Measurements from ENCODE around the gene WWP2.
"Not testable (repeated sequence)": the region's sequence is repeated elsewhere in the genome, so short reads cannot be mapped to it uniquely, and the experiment has no call there.

The WWP2 gene

DNA sequence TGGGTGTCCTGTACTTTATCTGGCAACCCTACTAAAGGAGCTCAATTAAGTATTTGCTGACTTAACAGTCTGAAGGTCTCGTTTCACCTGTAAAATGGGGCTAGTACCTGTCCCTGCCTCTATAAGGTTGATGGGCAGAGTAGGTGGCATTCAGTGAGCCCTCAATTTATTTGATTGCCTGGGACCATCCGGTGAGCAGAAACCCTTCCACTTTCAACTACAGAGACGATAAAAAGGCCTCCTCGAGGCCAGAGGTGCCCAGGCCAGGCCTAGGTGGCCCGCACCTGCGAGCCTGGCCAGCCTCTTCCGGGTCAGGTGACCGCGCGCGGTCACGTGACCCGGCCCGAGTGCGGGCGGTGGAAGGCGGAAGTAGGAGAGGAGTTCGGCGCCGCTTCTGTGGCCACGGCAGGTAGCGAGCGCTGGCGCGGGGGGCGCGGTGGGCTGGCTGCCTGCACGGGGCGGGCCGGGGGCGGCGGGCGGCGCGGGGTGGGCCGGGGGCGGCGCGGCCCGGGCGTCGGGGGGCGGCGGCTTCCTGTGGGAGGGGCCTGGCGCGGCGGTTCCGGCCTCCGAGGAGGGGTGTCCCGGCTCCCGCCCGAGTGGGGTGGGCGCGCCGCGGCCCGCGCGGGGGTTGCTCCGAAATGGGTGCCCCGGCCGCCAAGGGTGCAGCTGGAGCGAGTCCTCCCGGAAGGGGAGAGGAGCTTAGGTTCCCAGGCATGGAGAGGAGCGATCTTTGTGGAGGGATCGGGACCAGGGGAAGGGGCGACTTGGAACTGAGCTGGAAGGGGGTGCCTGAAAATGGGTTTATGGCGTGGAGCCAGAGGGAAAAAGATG is at the start of gene WWP2:
Gene WWP2, plus strand, starts transcription at position 350 of the 831 bp plus-strand sequence. CDS start 24,679 bp downstream, outside the sequence.
- DNase-seq (ENCODE audit: low read depth): peak; percentile 63

DNA sequence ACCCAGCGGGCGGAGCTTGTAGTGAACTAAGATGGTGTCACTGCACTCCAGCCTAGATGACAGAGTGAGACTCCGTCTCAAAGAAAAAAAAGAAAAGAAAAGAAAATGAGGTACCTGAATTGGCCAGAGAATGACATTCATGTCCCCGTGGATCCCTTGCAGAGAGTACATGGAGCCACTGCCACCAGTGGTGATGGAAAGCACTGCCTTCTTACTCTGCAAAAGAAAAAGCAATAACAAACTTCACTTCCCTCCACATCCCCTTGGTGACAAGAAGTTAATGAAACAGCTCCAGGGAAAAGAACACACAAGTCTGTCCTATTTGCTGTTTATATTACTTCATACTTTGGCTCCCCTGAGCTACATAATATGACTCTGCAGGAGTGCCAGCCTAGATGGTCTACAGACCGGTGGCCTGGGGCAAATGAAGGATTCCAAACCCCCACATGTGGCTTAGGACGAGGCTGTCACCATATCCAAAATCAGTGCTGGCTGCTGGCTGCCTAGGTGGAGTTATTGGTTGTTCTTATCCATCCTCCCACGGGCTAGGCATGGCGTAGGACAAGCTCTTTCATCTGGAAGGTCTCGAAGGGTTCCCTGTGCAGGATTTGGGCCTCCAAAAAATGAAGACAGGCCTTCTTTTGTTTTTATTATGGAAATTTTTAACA is 49.1 kb upstream of the WWP2 start:
- no peak for DNase-seq (ENCODE audit: low read depth)

DNA sequence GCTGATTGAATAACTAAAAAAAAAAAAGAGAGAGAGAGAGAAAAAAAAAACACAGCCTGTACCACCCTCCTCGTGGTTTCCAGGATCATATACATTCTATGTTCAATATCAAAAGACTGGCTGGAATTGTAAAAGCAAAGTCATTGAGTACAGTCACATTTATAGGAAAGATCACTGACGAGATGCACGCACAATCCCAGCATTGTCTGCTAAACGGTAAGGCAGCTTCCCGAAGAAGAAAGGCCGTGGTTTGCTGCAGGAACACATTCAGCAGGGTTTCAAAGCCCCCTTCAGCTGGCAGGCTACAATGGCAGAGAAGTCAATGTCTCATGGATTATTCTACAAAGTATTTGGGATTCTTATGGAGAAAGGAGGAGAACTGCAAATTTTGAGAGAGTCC is 45.1 kb upstream of the WWP2 start:
- no peak for DNase-seq (ENCODE audit: low read depth)

DNA sequence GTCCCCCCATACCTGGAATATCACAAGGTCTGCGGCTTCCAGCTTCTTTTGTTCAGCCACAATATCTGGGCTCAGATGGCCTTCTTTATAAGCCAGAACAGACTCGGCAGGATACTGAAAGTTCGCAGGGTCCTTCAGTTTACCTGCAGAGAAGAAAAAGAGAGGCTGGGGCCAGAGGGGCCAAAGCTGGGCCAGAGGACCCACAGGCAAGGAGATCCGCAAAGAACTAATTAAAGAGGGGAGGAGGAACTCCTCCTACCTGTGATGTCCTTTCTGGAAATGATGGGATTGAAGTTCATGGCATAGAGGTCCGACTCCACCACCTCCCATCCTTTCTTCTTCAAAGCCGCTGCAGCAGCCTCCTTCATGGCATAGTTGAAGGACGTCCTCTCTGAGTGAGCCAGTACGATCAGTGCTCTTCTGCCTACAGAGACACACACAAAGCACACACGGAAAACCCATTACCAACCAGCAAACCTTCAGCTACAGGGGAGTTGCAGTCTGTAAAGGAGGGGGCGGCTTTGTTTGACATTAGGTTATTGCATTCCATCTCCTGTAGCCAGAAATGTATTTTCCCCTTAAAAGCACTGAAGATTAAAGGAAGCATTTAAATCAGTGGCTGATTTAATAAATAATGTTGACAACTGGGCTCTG is 43.9 kb upstream of the WWP2 start:
- no peak for DNase-seq (ENCODE audit: low read depth)

DNA sequence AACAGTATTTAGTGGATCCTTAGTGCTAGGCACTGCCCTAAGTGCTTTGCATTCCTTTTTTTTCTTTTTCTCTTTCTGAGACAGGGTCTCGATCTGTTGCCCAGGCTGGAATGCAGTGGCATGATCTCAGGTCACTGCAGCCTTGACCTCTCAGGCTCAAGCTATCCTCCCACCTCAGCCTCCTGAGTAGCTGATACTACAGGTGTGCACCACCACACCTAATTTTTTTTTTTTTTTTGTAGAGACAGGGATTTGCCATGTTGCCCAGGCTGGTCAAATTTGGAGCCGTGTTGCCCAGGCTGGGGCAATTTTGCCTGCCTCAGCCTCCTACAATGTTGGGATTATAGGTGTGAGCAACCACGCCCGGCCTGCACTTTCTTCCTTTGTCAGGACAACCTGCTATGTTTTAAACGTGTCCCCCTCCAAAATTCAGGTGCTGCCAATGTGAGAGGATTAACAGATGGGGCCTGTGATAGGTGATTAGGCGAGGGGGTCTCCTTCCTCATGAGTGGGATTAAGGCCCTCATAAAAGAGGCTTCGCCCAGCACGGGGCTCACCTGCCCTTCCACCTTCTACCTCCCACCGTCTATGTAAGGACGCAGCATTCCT is 41.2 kb upstream of the WWP2 start:
- no peak for DNase-seq (ENCODE audit: low read depth)

DNA sequence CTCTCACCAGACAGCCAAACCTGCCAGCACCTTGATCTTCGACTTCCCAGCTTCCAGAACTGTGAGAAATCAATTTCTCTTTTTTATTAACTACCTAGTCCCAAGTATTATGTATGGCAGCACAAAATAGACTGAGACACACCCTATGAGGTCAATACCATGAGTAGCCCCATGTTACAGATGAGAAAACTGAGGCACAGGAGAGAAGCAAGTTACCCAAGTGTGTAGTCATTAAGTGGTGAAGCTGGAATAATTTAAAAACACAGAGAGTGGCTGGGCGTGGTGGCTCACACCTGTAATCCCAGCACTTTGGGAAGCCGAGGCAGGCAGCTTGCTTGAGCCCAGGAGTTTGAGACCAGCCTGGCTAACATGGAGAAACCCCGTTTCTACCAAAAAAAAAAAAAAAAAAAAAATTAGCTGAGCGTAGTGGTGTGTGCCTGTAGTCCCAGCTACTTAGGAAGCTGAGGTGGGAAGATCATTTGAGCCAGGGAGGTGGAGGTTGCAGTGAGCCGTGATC is 40.6 kb upstream of the WWP2 start:
- DNase-seq (ENCODE audit: low read depth): no peak

DNA sequence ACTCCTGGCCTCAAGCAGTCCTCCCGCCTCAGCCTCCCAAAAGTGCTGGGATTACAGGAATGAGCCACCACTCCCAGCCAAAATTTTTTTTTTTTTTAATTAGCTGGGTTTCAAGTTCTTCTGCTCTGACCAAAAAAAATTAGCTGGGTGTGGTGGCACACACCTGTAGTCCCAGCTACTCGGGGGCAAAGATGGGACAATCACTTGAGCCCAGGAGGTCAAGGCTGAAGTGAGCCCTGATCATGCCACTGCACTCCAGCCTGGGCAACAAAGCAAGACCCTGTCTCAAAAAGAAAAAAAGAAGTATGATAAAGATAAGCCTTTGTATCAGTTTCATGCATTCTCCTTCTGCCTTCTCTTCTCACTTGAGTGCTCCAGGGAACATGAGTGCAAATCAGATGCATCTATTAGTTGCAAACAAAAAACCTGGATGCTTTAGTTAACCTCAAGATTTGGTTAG is 37.7 kb upstream of the WWP2 start:
- no peak for DNase-seq (ENCODE audit: low read depth)

DNA sequence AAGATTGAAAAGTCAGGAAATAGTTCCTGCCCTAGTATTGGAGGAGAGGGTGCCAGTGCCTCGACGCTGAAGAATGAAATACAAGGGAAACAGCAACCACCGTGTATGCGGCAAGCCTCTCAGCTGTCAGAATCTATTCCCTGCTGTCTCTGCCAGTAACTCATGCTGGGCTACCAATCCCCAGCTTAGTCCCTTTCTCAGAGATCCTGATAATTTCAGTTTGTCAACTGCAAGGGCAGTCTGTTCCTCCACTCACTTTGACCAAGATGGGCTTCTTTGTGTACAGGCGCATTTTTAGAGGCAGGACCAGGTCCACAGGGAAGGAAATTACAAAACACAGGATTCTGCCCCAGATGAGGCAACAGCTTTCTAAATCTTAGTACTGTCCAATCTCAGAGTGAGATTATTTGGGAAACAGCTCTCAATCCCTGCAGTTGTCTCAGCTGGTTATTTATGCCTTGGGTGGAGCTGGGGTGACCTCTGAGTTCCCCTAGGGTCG is 37.1 kb upstream of the WWP2 start:
- no peak for DNase-seq (ENCODE audit: low read depth)

DNA sequence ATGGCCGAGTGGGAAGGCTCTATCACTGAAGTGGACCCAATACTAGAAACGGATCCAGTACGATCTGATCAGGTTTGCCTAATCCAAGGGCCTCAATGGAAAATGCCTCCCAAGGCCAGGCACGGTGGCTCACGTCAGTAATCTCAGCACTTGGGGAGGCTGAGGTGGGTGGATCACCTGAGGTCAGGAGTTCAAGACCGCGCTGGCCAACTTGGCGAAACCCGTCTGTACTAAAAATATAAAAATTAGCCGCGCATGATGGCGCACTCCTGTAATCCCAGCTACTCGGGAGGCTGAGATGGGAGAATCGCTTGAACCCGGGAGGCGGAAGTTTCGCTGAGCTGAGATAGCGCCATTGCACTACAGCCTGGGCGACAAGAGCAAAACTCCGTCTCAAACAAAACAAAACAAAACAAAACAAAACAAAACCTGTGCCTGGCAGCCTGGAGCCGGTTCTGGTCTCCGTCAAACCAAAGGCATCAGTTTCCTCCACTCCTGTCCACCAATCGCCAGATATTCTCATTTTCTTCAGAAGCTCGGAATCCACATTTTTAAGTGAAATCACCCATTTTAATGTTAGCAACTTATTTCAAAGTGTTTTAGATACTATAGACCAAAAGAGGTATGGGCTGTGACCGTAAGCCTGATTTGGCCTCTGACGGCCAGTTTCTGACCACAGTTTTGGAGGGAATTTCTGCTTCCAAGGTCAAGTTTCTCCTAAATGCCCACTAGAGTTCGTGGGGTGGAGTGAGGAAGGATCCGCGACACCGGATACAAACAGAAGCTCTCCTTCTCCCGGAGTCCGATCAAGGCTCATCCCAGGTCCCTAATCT is 36.4 kb upstream of the WWP2 start:
- DNase-seq (ENCODE audit: low read depth): no peak

DNA sequence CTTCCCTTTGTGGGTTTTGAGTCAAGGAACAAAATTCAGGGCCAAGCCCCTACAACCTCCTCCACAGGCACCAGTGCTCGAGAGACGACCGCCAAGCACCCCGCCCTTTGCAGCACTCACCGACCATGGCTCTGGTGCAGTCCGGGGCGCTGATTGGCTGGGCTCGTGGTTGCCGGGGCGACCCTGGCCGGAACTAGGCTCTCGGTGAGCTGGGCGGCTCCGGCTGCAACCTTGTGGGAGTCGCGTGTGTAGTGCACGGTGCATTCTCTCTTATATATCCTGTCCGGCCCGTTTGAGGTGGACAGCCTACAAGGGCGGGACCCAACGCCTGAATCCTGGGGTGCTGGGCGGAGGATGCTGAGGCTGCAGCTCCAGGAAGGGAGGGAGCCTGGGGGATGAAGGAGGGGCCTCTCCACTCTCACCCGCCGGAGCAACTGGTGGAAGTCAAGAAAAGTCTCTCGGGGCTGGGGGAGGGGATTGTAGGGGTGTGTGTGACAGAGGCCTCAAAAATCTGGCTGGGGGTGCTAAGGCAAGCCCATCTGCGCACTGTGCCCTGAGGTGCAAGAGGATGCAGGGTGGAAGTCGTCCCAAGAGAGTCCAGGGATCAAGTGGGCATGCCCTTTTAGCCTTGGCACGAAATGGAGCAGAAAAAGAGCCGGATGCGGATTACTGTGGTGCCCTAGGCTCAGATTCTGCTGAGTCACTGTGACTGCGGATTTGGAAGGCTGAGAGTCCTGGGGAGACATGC is 35.6 kb upstream of the WWP2 start, which contains the start of gene NQO1:
Gene NQO1, minus strand, starts transcription at position 248 of the 748 bp plus-strand sequence. Its CDS starts 121 bp downstream, at position 127.
- DNase-seq (ENCODE audit: low read depth): peak; percentile 85

DNA sequence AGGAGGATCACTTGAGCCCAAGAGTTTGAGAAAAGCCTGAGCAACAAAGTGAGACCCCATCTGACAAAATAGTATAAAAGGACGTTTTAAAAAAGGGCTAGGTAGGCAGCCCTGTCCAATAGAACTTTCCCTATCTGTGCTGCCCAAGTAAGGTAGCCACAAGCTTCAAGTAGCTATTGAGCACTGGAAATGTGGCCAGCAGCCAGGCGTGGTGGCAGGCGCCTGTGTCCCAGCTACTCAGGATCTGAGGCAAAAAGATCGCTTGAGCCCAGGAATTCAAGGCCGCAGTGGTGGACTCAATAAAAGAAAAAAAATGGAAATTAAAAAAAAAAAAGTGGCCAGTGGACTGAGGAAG is 34.2 kb upstream of the WWP2 start:
- DNase-seq (ENCODE audit: low read depth): no peak

DNA sequence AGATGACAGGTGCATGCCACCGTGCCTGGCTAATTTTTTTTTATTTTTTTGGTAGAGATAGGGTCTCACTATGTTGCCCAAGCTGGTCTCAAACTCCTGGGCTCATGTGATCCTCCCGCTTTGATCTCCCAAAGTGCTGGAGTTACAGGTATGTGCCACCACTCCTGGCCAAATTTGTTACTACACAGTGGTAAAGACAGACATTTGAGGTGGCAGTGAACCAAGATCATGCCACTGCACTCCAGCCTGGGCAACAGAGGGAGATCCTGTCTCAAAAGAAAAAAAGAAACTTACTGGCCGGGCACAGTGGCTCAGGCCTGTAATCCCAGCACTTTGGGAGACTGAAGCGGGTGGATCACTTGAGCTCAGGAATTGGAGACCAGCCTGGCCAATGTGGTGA is 33.1 kb upstream of the WWP2 start:
- DNase-seq (ENCODE audit: low read depth): not testable (repeated sequence)

DNA sequence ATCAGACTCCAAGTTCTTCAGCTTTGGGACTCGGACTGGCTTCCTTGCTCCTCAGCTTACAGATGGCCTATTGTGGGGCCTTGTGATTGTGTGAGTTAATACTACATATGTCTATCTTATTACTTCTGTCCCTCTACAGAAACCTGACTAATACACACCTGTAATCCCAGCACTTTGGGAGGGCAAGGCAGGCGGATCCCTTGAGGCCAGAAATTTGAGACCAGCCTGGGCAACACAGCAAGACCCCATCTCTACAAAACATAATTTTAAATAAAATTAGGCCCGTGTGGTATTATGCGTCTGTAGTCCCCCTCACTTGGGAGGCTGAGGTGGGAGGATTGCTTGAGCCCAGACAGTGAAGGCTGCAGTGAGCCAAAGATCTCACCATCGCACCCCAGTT is 30.9 kb upstream of the WWP2 start:
- not testable (repeated sequence) for DNase-seq (ENCODE audit: low read depth)

DNA sequence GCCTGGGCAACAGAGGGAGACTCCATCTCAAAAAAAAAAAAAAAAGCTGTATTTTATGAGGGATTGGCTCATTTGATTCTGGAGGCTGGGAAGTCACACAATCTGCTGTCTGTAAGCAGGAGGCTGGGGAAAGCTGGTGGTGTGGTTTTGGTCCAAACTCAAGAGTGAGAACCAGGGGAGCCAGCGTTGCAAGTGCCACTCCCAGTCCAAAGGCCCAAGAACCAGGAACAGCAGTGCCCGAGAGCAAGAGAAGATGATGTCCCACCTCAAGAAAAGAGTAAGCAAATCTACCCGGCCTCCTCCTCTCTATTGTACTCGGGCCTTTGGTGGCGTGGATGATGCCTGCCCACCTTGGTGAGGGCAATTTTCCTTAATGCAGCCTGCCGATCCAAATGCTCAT is 30.0 kb upstream of the WWP2 start:
- no peak for DNase-seq (ENCODE audit: low read depth)

DNA sequence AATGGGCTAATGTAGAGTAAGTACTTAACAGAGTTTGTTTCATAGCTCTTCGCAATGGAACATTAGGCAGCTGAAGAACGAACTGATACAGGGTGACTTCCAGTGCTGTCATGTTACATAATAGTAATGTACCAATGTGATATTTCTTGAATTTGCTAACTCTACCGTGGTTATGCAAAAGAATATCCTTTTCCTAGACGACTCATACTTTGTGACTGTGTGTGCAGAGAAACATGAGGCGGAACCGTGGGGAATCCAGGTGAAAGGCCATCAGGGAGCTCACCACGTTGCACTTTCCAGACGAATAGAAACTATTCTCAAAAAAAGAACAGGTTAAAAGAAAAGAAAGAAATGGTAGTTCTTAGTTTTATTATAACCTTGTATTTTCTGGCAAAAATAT is 20.6 kb upstream of the WWP2 start:
- no peak for DNase-seq (ENCODE audit: low read depth)

DNA sequence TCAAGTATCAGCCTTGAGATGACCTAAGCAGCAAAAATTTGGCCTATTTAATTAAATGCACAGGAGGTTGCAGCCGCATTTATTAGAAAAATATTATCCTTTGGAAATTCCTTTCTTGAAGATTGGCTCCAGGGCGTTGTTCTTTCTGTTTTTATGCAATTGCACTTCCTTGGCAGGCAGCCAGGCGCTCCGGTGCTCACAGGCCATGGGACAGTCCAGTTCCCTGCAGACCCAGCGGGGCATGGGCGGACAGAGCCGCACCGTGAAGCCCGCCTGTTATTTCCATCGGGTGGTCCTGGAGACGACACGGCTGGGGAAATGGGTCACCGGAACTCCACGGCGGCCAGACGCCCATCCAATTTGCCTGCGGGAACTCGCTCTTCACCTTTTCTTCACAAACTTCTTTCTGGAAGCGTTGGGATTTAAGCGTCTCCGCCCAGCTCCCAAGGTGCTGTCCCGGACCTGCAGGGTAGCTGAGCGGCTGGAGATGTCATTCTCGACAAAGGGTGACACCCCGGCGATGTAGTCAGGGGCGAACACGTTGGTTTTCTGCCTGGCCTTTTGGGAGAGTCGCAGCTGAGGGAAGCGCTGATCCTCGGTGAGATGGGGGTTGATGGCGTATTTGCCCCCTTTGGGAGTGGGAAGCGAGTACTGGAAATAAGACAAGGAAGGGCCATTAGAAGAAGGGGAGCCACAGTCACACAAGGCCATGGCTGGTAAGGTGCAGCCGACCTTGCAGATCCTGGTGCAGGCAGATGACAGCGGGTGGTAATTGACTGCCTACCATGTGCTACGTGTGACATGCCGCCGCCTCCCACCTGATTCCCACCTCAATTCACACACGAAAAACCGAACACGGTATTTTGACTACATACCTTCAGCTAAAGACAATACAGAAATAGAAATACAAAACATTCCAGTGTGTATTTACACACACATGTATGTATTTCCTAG is 19.9 kb upstream of the WWP2 start:
- DNase-seq (ENCODE audit: low read depth): no peak

DNA sequence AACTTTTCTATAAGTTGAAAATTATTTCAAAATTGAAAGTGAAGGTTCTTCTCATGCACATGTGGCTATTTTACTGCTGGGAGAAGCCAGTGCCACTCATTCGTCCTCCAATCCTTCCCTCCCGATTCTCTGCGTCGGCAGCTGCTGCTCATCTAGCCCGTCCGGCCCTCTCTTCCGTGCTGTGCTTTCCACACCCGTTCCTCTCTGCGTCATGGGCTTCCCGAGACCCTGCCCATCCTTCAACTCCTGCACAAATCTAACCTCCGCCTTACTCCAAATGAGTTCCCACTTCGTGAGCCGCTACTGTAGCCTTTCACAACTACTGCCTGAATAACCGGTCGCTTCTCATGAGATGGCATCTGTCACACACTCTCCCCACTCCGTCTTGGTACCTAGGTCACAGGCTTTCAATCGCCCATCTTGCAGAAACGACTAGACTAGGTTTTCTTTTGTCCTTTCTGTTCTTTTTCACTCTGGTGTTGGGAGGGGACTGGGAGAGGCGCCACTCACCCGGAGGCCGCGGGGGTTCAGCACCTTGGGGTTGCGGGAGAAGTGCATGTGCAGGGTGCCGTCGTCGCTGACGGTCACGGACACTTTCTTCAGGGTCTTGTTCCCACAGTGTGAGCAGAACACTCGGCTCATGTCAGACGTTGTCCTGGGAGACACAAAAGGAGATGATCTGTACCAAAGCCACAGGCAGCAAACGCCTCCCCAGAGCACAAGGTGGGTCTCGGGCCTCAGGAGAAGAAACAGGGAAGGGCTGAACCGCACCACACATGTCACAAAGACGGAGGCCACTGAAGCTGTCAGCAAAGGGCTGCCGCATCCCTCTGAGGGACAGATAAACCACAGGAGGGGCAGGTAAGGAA is 17.5 kb upstream of the WWP2 start:
- no peak for DNase-seq (ENCODE audit: low read depth)

DNA sequence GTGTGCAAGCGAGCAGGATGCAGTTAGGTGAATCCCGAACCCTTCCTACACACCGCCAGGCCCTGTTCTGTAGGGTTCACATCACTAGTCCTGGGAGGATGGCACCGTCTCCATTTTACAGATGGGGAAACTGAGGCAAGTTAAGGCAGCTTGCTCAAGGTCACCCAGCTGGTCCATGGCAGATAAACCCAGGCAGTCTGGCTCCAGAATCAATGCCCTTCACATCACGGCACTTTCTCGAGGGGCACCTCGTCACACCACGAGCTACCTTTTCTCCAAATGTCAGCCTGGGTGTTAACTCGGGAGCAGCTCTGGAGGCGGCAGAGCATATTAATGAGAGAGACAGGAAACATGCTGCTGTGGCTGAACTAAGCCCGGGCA is 16.9 kb upstream of the WWP2 start:
- no peak for DNase-seq (ENCODE audit: low read depth)
